ENCODE results near the gene ZFAND3.

ZFAND3 gene

DNA sequence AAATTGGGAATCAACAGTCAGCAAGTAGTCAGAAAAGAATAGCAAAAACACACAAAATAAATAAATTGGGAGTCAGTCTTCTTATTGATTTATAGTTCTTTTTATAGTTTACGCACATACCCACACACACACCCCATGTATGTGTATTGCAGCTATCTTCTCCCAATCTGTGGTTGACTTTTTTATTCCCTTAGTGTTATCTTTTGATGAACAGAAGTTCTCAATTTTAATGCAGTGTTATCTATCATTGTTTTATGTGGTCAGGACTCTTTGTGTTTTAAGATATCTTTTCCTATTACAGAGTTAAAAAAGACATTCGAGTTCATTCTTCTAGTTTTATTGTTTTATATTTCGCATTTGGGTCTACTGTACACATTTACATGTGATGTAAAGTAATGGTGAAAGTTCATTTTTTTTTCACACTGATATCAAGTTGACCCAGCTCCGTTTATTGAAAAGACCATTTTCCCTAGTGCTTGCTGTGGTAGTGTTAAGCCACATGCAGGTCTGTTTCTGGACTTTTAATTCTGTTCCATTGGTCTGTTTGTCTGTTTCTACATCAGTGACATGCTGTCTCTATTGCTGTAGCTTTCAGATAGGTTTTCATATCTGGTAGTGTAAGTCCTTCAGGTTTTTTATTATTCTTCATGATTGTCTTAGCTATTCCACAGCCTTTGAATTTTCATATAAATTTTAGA is 78.4 kb downstream of the ZFAND3 start:
- DNase-seq = no peak

DNA sequence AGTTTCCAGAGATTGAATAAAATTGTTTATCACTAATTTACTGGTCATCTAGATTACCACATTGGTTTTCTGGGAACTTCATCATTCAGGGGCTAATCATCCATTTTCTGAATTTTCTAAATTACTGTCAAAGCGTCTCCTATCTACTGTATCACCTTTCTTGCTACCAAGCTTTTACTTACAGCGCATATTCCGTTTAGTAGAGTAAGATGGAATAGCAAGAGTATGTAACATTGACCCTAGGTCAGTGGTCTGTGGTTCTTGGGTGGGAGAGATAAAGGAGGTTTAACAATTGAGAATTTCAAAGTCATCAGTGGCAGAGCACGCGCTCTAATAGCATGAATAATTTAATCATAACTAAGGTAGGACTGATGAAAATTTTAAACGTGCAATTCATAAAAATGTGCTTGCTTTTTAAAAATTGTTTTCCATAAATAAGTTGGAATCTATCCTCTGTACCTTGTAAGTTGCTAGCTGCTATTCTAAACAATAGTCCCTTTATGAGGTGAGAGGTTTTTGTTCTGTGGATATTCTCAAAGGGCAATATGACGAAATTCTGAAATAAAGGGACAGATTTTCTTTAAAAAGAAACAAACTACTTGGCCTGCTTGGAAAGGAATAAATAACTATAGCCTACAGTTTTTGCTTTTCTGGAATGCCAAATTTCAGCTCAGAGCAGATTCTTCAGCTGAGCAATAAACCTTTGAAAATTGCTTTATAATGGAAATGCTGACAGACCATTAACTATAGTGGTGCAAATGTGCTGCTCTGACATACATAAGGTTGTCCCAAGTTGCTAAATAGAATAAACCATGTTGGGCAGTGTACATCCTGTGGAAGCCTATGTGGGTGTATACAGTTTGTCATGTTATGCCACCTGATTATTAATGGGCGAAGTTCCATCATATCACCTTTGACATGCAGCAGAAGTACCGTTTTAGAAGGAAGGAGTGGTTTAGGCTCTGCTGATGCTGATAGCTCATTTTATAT is 84.1 kb downstream of the ZFAND3 start:
- DNase-seq = no peak

DNA sequence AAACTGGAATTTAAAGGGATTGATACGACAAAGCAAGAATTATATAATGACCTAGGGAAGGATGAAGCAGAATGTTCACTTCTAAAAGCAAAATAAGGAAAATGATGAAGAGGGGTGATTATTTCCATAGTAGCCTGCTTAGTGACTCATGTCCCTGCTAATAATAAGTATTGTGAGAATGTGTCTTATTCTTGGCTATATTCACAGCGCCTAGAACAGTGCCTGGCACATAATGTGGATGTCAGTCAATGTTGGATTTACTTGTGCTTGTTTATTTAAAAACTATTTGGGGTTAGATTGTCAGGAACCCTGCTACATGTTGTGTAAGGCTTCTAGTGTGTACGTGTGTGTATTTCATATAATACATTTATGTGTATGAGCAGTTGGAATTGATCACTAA is 85.1 kb downstream of the ZFAND3 start:
- no peak for DNase-seq

DNA sequence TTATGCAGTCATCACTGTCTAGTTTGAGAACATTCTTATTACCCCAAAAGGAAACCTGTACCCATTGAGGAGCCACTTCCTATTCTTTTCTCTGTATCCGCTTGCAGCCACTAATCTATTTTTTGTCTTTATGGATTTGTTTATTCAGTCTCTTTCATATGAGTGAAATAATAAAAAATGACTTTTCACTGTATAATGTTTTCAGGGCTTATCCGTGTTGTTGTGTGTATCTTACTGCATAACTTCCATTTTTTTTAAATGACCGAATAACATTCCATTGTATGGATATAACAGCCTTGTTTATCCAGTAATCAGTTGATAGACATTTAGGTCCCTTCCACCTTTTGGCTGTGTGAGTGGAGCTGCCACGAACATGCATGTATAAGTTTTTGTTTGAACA is 86.6 kb downstream of the ZFAND3 start:
- no peak for DNase-seq

DNA sequence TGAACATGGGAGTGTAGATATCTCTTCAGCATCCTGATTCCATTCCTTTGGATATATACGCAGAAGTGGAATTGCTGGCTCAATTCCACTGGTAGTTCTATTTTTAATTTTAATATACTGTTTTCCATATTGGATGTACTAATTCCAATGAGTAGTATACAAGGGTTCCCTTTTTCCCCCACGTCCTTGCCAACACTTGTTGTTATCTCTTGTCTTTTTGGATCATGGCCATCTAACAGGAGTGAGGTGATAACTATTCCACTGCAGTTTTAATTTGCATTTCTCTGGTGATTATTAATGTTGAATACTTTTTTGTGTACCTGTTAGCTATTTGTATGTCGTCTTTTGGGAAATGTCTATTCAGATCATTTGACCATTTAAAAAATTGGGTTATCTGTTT is 91.5 kb downstream of the ZFAND3 start:
- DNase-seq = no peak

DNA sequence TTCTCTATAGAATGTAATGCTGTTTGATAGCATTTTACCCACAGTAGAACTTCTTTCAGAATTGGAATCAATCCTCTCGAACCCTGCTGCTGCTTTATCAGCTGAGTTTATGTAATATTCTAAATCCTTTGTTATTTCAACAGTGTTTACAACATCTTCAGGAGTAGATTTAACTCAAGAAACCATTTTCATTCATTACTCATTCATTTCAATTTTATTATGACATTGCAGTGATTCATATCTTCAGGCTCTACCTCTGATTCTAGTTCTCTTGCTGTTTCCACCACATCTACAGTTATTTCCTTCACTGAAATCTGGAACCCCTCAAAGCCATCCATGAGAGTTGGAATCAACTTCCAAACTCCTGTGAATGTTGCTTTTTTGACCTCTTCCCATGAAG is 93.7 kb downstream of the ZFAND3 start:
- DNase-seq = no peak

DNA sequence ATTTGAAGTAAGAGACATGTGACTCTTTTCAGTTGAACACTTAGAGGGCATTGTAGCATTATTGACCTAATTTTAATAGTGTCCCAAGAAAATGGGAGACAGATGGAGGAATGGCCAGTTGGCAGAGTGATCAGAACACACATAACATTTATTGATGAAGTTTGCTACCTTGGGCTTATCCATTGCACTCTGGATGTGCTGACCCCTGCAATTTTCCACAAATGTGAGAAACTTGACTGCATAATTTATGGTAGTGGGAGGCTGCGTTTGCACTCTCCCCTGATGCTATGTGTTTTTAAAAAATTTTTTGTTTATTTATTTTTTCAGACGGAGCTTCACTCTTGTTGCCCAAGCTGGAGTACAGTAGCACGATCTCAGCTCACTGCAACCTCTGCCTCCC is 95.9 kb downstream of the ZFAND3 start:
- DNase-seq = no peak

DNA sequence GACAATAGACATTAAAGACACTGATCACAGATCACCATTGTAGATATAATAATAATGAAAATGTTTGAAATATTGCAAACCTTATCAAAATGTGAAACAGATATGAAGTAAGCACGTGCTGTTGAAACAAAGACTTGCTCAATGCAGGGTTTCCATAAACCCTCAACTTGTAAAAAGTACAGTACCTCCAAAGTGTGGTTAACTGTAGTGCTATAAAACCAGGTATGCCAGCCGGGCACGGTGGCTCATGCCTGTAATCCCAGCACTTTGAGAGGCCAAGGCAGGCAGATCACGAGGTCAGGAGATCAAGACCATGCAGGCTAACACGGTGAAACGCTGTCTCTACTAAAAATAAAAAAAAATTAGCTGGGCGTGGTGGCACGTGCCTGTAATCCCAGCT is 96.6 kb downstream of the ZFAND3 start:
- no peak for DNase-seq

DNA sequence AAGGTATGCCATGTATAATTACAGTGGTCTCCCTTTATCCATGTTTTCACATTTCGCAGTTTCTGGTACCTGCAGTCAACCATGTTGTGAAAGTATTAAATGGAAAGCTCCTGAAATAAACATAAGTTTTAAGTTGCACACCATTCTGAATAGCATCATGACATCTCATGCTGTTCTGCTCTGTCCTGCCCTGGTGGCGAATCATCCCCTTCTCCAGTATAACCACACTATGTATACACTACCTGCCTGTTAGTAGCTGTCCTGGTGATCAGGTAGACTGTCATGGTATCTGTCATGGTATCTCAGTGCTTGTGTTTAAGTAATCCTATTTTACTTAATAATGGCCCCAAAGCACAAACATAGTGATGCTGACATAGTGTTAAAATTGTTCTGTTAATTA is 97.1 kb downstream of the ZFAND3 start:
- no peak for DNase-seq

DNA sequence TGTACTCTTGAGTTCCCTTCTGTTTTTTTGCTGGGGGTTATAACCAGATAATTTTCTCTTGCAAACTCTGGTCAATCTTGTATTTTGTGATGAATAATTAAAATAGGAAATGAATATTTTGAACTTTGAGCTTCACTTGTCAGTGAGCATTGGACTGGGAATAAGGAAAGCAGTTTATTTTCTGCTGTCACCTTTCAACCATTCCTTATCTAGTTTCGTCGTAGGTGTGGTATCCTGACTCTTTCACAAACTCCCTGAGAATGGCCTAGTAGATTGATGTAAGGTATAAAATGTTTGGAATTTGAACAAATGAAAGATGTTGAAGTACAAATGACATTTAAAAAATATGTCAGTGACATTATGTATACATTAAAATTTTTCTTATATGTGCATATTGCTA is 98.0 kb downstream of the ZFAND3 start:
- DNase-seq = no peak

DNA sequence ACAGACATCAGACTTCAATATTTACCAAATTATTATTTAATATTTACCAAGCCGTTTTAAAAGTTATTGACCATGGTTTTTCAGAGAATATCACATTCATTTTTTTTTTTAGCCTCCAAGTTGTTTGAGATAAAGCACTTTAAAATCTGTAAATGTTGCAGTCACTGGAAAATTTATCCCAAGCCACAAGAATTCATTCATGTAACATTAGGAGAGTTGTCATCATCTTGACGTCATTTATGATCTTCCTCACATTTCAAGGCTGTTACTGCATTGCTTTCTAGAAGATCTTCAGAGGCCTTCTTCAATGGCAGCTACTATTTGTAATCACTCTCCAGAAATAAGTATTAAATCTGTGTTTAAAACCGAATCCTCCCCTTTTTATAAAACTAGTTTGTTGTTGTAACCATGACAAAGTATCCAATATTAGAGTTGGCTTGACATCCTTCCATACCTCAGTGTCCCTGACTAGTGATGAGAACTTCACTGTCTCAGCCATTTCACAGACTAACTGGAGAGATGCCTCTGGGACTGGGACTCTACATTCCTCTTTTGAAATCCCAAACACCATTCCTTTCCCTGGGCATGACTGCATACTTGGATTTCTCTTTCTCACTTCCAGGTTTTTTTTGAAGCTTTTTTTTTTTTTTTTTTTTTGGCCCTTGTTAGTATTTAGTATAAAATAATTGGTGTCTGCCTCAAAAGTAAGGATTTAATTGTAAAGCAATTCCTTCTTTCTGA is 100.1 kb downstream of the ZFAND3 start:
- no peak for DNase-seq

DNA sequence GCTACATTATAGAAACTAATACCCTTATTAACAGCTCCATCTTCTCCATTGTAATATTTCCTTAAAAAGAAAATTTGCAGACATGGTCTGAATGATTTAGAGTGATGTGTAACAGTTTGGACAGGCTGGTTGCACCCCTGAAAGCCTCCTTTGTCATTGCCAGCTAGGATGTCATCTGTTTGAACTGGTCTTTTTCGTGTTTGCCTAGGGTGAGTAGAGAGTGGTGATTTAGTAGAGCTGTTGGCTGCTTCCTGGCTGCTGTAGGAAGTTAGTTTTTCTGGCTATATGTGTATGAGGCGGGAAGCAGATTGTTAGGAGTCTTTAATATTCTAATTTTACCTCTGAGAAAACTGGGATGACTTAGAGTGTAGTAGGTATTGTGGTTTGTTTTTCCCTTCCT is 101.1 kb downstream of the ZFAND3 start:
- no peak for DNase-seq

DNA sequence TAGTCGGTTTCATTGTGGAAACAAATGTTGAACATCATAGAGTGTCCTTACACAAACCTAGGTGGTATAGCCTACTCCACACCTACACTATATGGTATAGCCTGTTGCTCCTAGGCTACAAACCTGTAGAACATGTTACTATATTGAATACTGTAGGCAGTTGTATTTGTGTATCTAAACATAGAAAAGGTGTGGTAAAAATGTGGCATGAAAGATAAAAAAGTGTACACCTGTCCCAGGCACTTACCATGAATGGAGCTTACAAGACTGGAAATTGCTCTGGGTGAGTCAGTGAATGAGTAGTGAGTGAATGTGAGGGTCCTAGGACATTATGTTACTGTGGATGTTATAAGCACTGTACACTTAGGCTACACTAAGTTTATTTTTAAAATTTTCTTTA is 103.0 kb downstream of the ZFAND3 start:
- no peak for DNase-seq

DNA sequence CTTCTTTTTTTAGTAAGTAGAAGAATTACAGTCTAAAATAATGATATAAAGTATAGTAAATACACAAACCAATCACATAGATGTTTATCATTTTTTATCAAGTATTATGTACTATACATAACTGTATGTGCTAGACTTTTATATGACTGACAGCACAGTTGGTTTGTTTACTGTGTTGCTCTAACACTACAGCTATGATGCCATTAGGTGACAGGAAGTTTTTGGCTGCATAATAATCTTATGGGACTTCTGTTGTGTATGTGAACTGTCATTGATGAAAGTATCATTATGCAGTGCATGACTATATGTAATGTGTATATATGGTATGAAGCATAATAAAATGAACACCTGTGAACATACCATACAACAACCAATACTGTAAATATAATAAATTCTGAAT is 104.0 kb downstream of the ZFAND3 start:
- no peak for DNase-seq

DNA sequence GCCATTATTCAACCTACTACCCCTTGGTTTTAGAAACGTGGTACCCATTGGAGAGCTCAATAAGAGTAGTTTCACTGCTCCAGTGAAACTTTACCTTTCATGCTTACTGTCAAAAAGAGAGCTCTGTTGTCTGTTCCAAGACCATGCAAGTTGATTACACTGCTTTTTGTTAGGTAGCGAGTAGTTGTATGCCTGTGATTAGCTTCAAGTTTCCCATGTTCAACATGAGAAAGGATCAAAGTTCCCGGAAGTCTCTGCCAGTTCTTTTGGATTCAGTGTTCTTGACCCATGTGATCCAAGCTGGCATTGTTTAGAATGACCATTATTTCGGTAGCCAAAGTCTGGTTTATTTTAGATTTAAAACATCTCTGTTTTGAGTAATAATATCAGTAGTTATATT is 107.1 kb downstream of the ZFAND3 start:
- DNase-seq = no peak

DNA sequence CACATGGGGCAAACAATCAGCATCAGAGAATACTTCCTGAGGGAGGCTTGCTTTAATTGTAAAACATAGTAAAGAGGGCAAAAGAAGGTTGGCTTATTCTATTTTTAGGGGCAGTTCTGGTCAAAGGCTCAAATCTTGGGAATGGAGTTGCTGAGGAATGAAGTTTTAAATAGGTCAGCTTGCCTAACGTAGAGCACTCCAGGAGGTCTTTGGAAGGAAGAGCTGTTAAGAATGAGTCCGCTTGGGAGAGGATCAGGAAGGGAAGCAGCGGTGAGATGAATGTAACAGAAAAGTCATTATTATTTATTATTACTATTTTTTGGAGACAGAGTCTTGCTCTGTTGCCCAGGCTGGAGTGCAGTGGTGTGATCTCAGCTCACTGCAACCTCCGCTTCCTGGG is 108.7 kb downstream of the ZFAND3 start:
- no peak for DNase-seq

DNA sequence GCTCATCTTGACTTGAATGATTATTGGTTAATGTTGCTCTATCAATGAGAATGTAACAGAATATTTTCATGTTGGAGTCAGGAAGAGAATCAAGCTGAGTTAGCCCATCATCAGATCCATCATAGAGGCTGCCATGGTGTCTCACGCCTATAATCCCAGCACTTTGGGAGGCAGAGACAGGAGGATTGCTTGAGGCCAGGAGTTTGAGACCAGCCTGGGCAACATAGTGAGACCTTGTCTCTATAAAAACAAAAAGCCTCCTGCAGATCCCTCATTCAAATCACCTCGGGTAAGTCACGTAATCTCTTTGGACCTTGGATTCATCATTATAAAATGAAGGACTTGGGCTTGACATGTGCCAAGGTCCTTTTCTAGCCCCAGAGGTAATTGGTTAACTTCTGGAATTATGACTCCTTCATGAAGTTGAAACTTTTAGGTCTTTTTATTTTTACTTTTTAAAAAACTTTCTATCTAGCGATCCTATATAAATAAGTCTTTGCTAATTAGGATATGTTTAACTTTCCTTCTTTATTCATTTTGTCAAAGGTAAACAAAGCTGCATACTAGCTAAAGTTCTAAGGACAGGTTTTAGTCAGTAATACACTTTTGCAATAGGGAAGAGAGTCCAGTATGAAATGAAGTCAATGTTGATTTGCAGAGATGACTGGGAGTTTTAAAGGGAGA is 110.9 kb downstream of the ZFAND3 start:
- no peak for DNase-seq

DNA sequence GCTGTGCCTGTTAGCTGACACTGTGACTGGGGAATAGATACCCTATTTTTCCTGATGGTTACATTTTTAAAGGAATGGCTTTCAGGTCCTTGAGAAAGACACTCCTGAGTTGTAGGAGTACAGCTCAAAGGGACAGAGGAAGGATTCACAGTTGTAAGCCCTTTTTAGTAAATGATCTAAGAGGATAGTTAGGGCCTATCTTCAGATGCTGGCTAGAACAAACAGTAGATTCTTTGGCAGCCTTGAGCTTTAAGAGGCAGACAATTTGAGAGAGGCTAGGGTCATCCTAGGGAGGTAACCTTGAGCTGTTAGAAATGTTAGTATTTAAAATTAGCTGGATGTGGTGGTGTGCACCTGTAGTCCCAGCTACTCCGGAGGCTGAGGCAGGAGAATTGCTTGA is 111.5 kb downstream of the ZFAND3 start:
- no peak for DNase-seq

DNA sequence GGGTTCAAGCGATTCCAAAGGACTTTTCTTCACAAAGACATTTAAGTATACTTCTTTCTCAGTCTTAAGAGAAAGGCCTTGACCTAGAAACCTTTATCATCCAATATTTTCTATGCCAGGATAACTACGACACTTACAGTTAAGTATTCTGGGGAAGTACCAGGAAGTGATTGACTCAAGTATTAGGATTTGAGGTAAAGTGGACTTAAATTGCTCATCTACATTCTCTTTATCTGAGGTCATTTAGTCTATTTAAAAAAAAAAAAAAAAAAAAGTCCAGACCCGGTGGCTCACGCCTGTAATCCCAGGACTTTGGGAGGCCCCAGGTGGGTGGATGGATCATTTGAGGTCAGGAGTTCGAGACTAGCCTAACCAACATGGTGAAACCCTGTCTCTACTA is 114.7 kb downstream of the ZFAND3 start:
- no peak for DNase-seq

DNA sequence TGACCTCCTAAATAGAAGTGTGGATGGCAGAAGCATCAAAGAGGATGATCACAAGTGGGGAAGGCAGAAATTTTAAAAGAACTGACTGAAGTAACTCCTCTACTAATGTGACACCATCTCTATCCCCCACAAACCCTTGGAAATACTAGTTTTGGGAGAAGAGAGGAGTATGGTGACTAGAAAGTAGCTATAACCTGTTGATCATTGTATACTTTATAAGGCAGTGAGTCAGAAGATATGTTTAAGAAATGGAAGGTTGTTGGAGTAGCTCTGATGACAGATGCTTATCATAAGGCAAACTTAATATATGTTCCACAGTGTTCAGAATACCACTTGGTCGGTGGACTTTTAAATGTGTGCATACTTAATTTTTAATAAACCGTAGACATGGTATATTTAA is 116.6 kb downstream of the ZFAND3 start:
- DNase-seq = no peak

DNA sequence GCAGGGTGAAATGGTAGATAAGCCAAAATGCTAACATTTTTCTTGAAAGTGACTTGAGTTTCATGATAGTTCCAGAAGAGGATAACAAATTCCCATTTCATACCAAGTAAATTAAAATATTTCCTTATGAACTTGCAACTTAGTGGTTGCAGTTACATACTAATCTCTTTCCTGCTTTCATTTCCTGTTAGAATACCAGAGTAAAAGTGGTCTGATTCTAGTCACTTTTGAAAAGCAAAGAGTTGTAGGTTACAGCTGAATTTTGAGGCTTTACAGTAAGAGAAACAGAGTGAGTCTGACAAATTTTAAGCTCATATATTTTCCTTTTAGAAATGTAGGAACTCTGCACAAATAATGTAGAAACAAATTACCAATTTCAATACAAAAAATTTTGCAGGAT is 117.4 kb downstream of the ZFAND3 start:
- DNase-seq = no peak

DNA sequence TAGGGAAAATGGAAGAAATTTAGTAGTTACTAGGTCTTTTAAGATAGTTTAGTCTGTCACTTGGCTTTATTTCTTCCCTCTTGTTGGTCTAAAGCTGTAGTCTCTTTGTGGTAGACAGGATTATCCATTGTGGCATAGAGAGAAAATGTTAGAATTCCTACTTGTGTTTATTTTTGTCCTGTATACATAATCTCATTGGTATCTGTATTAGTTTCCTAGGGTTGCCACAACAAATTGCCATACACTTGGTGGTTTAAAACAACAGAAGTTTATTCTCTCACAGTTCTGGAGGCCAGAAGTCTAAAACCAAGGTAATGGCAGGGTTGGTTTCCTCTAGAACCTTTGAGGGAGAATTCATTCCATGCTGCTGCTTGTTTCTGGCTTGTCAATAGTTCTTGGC is 119.4 kb downstream of the ZFAND3 start:
- no peak for DNase-seq
